ENCODE results near the gene PDC. TPM values are rescaled to one million over a fixed set of nuclear protein-coding genes. Genes with fewer than 3 reads are reported as not detected.

Gene PDC
- polyA plus RNA-seq (2013, experiment 1 of 4): not detected
- not detected for polyA plus RNA-seq (2013, experiment 2 of 4)
- not detected for polyA plus RNA-seq (2013, experiment 3 of 4)
- not detected for polyA plus RNA-seq (2013, experiment 4 of 4)

DNA sequence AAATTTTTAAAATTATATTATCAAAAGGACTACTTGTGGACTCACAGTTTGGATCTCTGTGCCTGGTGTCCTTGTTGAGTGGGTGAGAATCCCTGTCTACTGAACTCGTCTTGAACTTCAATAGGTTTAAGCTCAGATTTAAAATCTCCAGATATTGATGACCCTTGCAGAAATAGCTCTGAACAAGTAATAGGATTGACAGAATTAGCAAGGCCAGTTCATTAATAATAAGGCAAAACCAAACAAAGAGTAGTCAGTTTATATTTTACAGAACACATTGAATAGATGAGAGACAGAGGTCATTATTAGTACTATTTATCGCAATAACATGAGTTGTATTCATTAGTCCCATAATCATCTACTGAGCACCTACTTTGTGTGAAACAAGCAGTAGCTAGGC lies at the start of gene PDC:
Gene PDC, minus strand, starts transcription at position 101 of the 400 bp plus-strand sequence. CDS start 11,655 bp downstream, outside the sequence.
- Histone ChIP-seq H3K4me1 (ENCODE audit: control insufficient read depth, insufficient read depth, low read length) (no peaks in the 10 kb centered on the region), H3K27me3 (ENCODE audit: control insufficient read depth, insufficient read depth, low read length, poor library complexity, severe bottlenecking) (no peaks in the 10 kb centered on the region), H3K9me3 (ENCODE audit: control insufficient read depth, low read length) (no peaks in the 10 kb centered on the region), H3K36me3 (ENCODE audit: control insufficient read depth, insufficient read depth, low read length) (no peaks in the 10 kb centered on the region), H3K27ac (ENCODE audit: insufficient read depth, low read depth, low read length, poor library complexity, severe bottlenecking) (no peak within 1 kb of the TSS), H3K4me3 (ENCODE audit: insufficient read depth, low read depth, low read length) (no peak within 1 kb of the TSS)
- 92 to 94% methylated on average over 2 of the region's 2 CpGs for WGBS, 2 experiments

DNA sequence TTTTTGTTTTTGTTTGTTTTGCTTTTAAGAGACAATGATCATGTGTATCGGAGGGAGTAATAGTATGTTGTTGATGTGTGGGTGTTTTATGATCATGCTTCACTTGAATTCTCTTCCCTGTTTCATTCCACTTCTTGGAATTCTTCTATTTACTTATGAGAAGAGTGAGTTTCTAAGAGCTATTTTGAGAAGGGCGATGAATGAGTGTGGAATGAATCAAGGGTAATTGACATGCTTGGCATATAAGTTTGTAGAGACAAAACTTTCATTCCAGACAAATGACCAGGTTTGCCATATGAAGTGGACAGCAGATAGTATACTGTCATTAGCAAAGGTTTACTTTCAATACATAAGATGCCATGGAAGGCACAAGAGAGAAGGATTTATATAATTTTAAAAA lies 42.3 kb upstream of the PDC start:
- H3K4me1 ChIP-seq (ENCODE audit: control insufficient read depth, insufficient read depth, low read length): peaks cover 3% of the 10 kb centered on the region
- no peaks in the 10 kb centered on the region for H3K27me3 ChIP-seq (ENCODE audit: control insufficient read depth, insufficient read depth, low read length, poor library complexity, severe bottlenecking)
- H3K36me3 ChIP-seq (ENCODE audit: control insufficient read depth, insufficient read depth, low read length): no peaks in the 10 kb centered on the region
- WGBS, 2 experiments: 93 to 94% methylated on average over 2 of the region's 2 CpGs
- no peak overlapping the region for H3K27ac ChIP-seq (ENCODE audit: insufficient read depth, low read depth, low read length, poor library complexity, severe bottlenecking)
- H3K4me3 ChIP-seq (ENCODE audit: insufficient read depth, low read depth, low read length): no peak overlapping the region
- peaks cover 2% of the 10 kb centered on the region for H3K9me3 ChIP-seq (ENCODE audit: control insufficient read depth, low read length)

DNA sequence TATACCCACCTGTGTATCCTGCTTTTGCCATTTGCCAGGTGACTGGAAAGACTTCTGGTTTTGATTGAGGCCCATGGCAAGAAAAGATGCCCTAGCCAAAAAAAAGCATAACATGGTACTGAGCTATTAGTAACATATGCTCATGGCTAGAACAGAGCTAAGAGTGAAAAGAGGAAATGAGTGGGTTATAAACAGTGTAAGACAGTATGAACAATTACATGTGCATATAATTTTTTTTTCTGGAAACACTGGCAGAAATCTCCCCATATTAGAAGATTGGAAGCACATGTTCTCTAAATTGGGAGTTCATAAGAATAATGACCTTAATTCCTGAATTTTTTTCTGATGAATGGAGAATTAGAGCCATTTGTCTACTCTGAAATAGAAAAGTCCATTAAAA lies 41.2 kb upstream of the PDC start:
- Histone ChIP-seq H3K4me1 (ENCODE audit: control insufficient read depth, insufficient read depth, low read length) (peaks cover 3% of the 10 kb centered on the region), H3K4me3 (ENCODE audit: insufficient read depth, low read depth, low read length) (no peak overlapping the region), H3K27ac (ENCODE audit: insufficient read depth, low read depth, low read length, poor library complexity, severe bottlenecking) (no peak overlapping the region), H3K27me3 (ENCODE audit: control insufficient read depth, insufficient read depth, low read length, poor library complexity, severe bottlenecking) (no peaks in the 10 kb centered on the region), H3K36me3 (ENCODE audit: control insufficient read depth, insufficient read depth, low read length) (no peaks in the 10 kb centered on the region), H3K9me3 (ENCODE audit: control insufficient read depth, low read length) (peaks cover 2% of the 10 kb centered on the region)

DNA sequence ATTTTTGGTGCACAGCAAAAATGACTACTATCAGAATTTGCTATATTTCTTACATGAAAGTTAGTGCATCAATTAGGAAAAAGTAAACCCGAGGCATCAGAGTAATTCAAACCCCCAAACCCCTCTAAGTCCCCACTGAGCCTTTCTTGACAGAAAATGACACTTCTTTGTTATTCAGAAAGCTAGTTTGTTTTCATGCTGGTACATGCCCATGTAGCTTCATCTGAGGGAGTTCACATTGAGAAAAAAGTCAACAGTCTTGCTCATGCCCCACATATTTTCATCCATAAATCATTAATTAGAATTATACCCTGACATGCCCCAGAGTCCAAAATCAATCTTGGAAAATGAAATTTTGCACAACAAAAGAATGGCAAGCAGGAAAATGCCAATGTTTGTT lies 39.9 kb upstream of the PDC start:
- H3K4me1 ChIP-seq (ENCODE audit: control insufficient read depth, insufficient read depth, low read length): peaks cover 3% of the 10 kb centered on the region
- H3K27ac ChIP-seq (ENCODE audit: insufficient read depth, low read depth, low read length, poor library complexity, severe bottlenecking): no peak overlapping the region
- peaks cover 2% of the 10 kb centered on the region for H3K9me3 ChIP-seq (ENCODE audit: control insufficient read depth, low read length)
- H3K27me3 ChIP-seq (ENCODE audit: control insufficient read depth, insufficient read depth, low read length, poor library complexity, severe bottlenecking): no peaks in the 10 kb centered on the region
- no peaks in the 10 kb centered on the region for H3K36me3 ChIP-seq (ENCODE audit: control insufficient read depth, insufficient read depth, low read length)
- WGBS, 2 experiments: 0 to 13% methylated on average over 1 of the region's 1 CpG
- no peak overlapping the region for H3K4me3 ChIP-seq (ENCODE audit: insufficient read depth, low read depth, low read length)

DNA sequence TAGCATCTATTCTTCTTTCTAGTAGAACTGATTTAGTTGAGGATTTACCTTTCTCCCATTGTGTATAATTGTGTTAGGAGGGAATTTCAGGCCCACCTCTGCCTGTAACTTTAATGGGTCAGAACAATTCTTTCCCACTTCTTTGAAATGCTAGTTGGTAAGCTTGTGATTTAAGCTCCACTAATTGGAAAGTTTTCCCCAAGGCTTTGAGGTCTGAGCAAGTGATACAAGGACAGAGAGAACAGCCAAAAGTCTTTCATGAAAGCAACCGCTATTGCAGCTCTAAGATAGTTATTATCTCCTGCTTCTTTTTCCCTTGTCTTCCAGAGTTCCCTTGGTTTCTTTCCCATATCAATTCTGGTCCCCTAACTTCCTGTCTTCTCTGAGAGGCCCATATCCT lies 38.7 kb upstream of the PDC start:
- H3K27me3 ChIP-seq (ENCODE audit: control insufficient read depth, insufficient read depth, low read length, poor library complexity, severe bottlenecking): no peaks in the 10 kb centered on the region
- no peak overlapping the region for H3K27ac ChIP-seq (ENCODE audit: insufficient read depth, low read depth, low read length, poor library complexity, severe bottlenecking)
- 73 to 82% methylated on average over 1 of the region's 1 CpG for WGBS, 2 experiments
- H3K4me1 ChIP-seq (ENCODE audit: control insufficient read depth, insufficient read depth, low read length): peaks cover 3% of the 10 kb centered on the region
- H3K36me3 ChIP-seq (ENCODE audit: control insufficient read depth, insufficient read depth, low read length): no peaks in the 10 kb centered on the region
- H3K4me3 ChIP-seq (ENCODE audit: insufficient read depth, low read depth, low read length): no peak overlapping the region
- H3K9me3 ChIP-seq (ENCODE audit: control insufficient read depth, low read length): no peaks in the 10 kb centered on the region

DNA sequence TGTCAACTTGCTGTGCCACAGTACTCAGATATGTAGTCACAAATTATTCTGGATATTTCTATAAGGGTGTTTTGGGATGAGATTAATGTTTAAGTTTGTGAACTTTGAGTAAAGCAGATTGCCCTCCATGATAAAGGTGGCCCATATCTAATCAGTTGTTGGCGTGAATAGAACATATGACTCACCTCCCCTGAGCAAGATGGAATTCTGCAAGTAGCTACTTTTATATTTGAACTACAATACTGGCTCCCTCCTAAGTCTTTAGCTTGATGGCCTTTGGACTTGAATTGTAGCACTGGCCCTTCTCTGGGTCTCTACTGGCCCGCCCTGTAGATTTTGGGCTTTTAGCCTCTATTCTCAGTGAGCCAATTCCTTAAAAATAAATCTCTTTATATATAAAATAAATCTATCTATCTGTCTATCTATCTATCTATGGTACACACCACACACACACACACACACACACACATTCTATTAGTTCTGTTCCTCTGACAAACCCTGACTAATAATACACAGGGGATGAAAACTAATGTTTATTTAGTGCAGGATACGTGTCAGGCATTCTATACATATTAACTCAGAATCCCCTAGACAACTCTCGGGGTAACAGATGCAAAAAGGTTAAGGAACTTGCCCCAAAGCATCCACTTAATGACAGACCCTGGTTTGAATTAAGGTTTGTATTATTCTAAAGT lies 37.9 kb upstream of the PDC start:
- no peak overlapping the region for H3K27ac ChIP-seq (ENCODE audit: insufficient read depth, low read depth, low read length, poor library complexity, severe bottlenecking)
- 93 to 94% methylated on average over 3 to 4 of the region's 4 CpGs for WGBS, 2 experiments

DNA sequence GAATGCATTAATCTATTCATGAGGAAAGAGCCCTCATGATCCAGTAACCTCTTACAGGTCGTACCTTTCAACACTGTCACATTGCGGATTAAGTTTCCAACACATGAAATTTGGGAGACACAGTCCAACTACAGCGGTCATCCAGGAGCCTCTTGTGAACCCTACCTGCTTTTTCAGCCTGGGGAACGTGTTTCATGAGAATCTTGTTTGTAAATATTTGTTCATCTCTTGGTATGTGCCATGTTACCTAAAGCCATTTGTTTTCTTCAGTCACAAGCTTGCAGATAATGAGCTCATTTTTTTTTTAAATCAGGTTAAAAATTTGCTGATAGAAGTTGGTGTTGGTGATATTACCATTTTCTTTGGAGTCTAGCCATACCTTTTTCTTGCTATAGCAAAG lies 37.2 kb upstream of the PDC start:
- no peak overlapping the region for H3K4me3 ChIP-seq (ENCODE audit: insufficient read depth, low read depth, low read length)
- H3K9me3 ChIP-seq (ENCODE audit: control insufficient read depth, low read length): no peaks in the 10 kb centered on the region
- H3K4me1 ChIP-seq (ENCODE audit: control insufficient read depth, insufficient read depth, low read length): peaks cover 3% of the 10 kb centered on the region
- H3K27me3 ChIP-seq (ENCODE audit: control insufficient read depth, insufficient read depth, low read length, poor library complexity, severe bottlenecking): no peaks in the 10 kb centered on the region
- H3K27ac ChIP-seq (ENCODE audit: insufficient read depth, low read depth, low read length, poor library complexity, severe bottlenecking): no peak overlapping the region
- H3K36me3 ChIP-seq (ENCODE audit: control insufficient read depth, insufficient read depth, low read length): no peaks in the 10 kb centered on the region
- 90 to 93% methylated on average over 4 of the region's 4 CpGs for WGBS, 2 experiments

More for the DNA sequence above, 37.9 kb upstream of the PDC start:
- no peaks in the 10 kb centered on the region for H3K9me3 ChIP-seq (ENCODE audit: control insufficient read depth, low read length)
- peaks cover 3% of the 10 kb centered on the region for H3K4me1 ChIP-seq (ENCODE audit: control insufficient read depth, insufficient read depth, low read length)
- H3K4me3 ChIP-seq (ENCODE audit: insufficient read depth, low read depth, low read length): no peak overlapping the region
- no peaks in the 10 kb centered on the region for H3K36me3 ChIP-seq (ENCODE audit: control insufficient read depth, insufficient read depth, low read length)
- no peaks in the 10 kb centered on the region for H3K27me3 ChIP-seq (ENCODE audit: control insufficient read depth, insufficient read depth, low read length, poor library complexity, severe bottlenecking)

DNA sequence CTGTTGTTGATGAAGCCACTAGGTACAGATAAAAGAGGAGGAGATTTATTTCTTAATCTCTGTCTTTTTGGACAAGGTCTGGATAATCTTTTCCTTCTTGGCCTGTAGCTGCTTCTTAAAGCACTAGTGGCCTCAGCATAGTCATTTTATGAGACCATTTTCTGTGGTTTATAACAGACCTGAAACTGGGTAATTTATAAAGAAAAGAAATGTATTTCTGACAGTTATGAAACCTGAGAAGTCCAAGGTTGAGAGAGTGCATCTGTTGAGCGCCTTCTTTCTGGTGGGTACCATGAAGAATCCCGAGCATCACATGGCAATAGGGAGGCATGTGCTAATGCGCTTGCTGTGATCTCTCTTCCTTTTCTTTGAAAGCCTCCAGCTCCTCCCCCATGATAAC lies 36.7 kb upstream of the PDC start:
- 93 to 95% methylated on average over 3 of the region's 3 CpGs for WGBS, 2 experiments
- Histone ChIP-seq H3K27me3 (ENCODE audit: control insufficient read depth, insufficient read depth, low read length, poor library complexity, severe bottlenecking) (no peaks in the 10 kb centered on the region), H3K4me1 (ENCODE audit: control insufficient read depth, insufficient read depth, low read length) (peaks cover 3% of the 10 kb centered on the region), H3K9me3 (ENCODE audit: control insufficient read depth, low read length) (no peaks in the 10 kb centered on the region), H3K4me3 (ENCODE audit: insufficient read depth, low read depth, low read length) (no peak overlapping the region), H3K36me3 (ENCODE audit: control insufficient read depth, insufficient read depth, low read length) (no peaks in the 10 kb centered on the region), H3K27ac (ENCODE audit: insufficient read depth, low read depth, low read length, poor library complexity, severe bottlenecking) (no peak overlapping the region)

DNA sequence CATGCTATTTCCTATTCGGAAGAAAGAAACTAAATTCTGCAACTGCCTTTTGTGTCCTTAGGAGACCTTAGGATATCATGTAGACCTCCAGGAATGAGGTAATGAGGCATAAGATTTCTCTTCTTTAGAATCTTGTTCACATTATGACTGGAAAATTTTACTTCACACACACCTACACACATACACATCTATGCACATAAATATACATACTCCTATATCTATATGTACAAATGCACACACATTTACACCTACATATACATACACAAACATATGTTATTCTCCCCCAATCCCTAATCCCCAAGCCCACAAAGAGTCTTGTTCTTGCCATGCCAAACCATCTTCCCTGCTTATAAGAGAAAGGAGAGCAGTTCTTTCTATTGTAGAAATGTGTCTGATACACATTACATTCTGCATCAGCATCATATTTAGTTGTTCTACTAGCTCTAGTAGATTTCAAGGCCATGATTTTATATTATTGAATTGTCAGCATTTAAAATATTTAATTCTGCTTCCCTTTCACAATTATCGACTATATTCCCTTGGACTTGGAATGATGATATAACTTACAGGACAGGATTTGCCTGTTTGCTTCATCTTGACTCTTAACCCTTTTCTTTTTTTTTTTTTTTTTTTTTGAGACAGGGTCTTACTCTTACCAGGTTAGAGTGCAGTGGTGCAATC lies 35.4 kb upstream of the PDC start:
- Histone ChIP-seq H3K27ac (ENCODE audit: insufficient read depth, low read depth, low read length, poor library complexity, severe bottlenecking) (no peak overlapping the region), H3K9me3 (ENCODE audit: control insufficient read depth, low read length) (no peaks in the 10 kb centered on the region), H3K36me3 (ENCODE audit: control insufficient read depth, insufficient read depth, low read length) (no peaks in the 10 kb centered on the region), H3K4me3 (ENCODE audit: insufficient read depth, low read depth, low read length) (no peak overlapping the region), H3K4me1 (ENCODE audit: control insufficient read depth, insufficient read depth, low read length) (peaks cover 3% of the 10 kb centered on the region), H3K27me3 (ENCODE audit: control insufficient read depth, insufficient read depth, low read length, poor library complexity, severe bottlenecking) (no peaks in the 10 kb centered on the region)
- WGBS, 2 experiments: 86 to 98% methylated on average over 1 to 2 of the region's 2 CpGs

DNA sequence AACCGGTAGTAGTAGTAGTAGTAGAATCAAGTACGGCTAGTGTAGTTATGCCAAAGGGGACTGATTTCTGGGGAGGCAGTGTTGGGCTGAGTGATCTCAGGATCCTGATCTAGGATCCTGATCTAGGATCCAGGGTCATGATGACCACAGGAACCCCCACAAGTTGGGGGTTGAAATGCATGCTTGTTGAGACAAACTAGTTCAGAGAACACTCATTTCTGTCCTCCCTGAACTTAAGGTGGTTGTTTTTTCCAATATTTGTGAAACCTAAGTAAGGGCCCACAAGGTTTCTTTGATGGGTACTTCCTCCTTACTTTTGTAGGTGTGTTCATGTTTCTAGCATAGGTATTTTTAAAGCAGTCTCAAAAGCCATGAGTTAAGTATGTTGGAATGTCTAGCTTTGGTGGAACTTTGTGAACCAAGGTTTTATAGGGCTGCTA lies 33.9 kb upstream of the PDC start:
- no peaks in the 10 kb centered on the region for H3K36me3 ChIP-seq (ENCODE audit: control insufficient read depth, insufficient read depth, low read length)
- no peak overlapping the region for H3K27ac ChIP-seq (ENCODE audit: insufficient read depth, low read depth, low read length, poor library complexity, severe bottlenecking)
- no peak overlapping the region for H3K4me3 ChIP-seq (ENCODE audit: insufficient read depth, low read depth, low read length)
- no peaks in the 10 kb centered on the region for H3K9me3 ChIP-seq (ENCODE audit: control insufficient read depth, low read length)
- no peaks in the 10 kb centered on the region for H3K27me3 ChIP-seq (ENCODE audit: control insufficient read depth, insufficient read depth, low read length, poor library complexity, severe bottlenecking)
- no peaks in the 10 kb centered on the region for H3K4me1 ChIP-seq (ENCODE audit: control insufficient read depth, insufficient read depth, low read length)
- 94 to 96% methylated on average over 2 of the region's 2 CpGs for WGBS, 2 experiments
